ENCODE measurements around the gene EXOSC10.
"Not testable (repeated sequence)": the region's sequence is repeated elsewhere in the genome, so short reads cannot be mapped to it uniquely, and the experiment has no call there.

EXOSC10 gene

GRCh38 chr1:11059968-11060830 is 39.5 kb downstream of the EXOSC10 start, which contains the start of gene SRM:
SRM (minus strand) TSS chr1:11060018; CDS start chr1:11059943, 75 bp downstream.
- DNase-seq = peak; percentile 96

- DNase-seq = no peak
Measured at GRCh38 chr1:11059155-11059967, 40.3 kb downstream of the EXOSC10 start.

- DNase-seq = no peak
Measured at GRCh38 chr1:11058595-11059154, 41.0 kb downstream of the EXOSC10 start.

GRCh38 chr1:11058026-11058425 is 41.6 kb downstream of the EXOSC10 start:
- no peak for DNase-seq

- DNase-seq = no peak
Measured at GRCh38 chr1:11057477-11057876, 42.2 kb downstream of the EXOSC10 start.

- no peak for DNase-seq
Measured at GRCh38 chr1:11056504-11056903, 43.2 kb downstream of the EXOSC10 start.

GRCh38 chr1:11055676-11056075 is 44.0 kb downstream of the EXOSC10 start:
- DNase-seq = no peak

- DNase-seq = no peak
Measured at GRCh38 chr1:11054666-11055065, 45.0 kb downstream of the EXOSC10 start.

GRCh38 chr1:11054181-11054580 is 45.5 kb downstream of the EXOSC10 start:
- no peak for DNase-seq

- DNase-seq = peak; percentile 30
Measured at GRCh38 chr1:11053758-11054137, 45.9 kb downstream of the EXOSC10 start.

- DNase-seq = peak; percentile 44
Measured at GRCh38 chr1:11052839-11053757, 46.6 kb downstream of the EXOSC10 start.

- DNase-seq = peak; percentile 42
Measured at GRCh38 chr1:11051781-11052511, 47.7 kb downstream of the EXOSC10 start.

- not testable (repeated sequence) for DNase-seq
Measured at GRCh38 chr1:11051121-11051520, 48.5 kb downstream of the EXOSC10 start.

- no peak for DNase-seq
Measured at GRCh38 chr1:11046625-11047365, 52.9 kb downstream of the EXOSC10 start, which contains the start of gene MASP2. MASP2 (minus strand) TSS chr1:11047239; CDS start chr1:11047207, 32 bp downstream.

- DNase-seq = no peak
Measured at GRCh38 chr1:11046270-11046566, 53.5 kb downstream of the EXOSC10 start.

- no peak for DNase-seq
Measured at GRCh38 chr1:11045428-11046269, 54.0 kb downstream of the EXOSC10 start.

GRCh38 chr1:11044849-11045427 is 54.7 kb downstream of the EXOSC10 start:
- no peak for DNase-seq

GRCh38 chr1:11044086-11044848 is 55.4 kb downstream of the EXOSC10 start:
- DNase-seq = no peak

All from activated CD4-positive, alpha-beta T cell treated with anti-CD3 and anti-CD28 coated beads, Interleukin-2, Interleukin-6, amounts not matched to agents 100 ng/mL and 50 ng/mL, durations not matched to agents 16 hours and 8 hours (primary cell).